HepG2 (cell line): ENCODE measurements around the gene ADM5. TPM values are rescaled to one million over a fixed set of nuclear protein-coding genes. Genes with fewer than 3 reads are reported as not detected.

ENCODE experiments used
- ATF7-NPFF ChIP-seq: sonication (generic); formaldehyde crosslinking; IDR thresholded peaks from 2 replicates; pipeline ENCODE4 v1.8.1; 2023; ENCODE audit warnings: mild to moderate bottlenecking, low read depth, missing genetic modification reagents, moderate library complexity
- GATAD1 ChIP-seq: IDR thresholded peaks from 2 replicates; pipeline ENCODE4 v1.6.1; 2016; ENCODE audit warnings: missing genetic modification reagents, missing compliant biosample characterization
- KDM6A ChIP-seq: IDR thresholded peaks from 2 replicates; pipeline ENCODE4 v1.6.1; 2016; ENCODE audit warnings: low read depth
- MTA1 ChIP-seq: sonication (generic); formaldehyde crosslinking; IDR thresholded peaks from 2 replicates; pipeline ENCODE4 v1.4.0; 2020; ENCODE audit warnings: missing genetic modification reagents, mild to moderate bottlenecking, borderline replicate concordance
- MYC ChIP-seq: sonication (generic); formaldehyde crosslinking; IDR thresholded peaks from 2 replicates; pipeline ENCODE4 v1.9.0; 2021; ENCODE audit warnings: missing genetic modification reagents, borderline replicate concordance
- RBFOX2 ChIP-seq: fragments of 200-400 bp; formaldehyde crosslinking; IDR thresholded peaks from 2 replicates; pipeline ENCODE4 v1.6.1; 2017; ENCODE audit warnings: low read depth, mild to moderate bottlenecking, low read length
- SNAI1 ChIP-seq: sonication (generic); formaldehyde crosslinking; IDR thresholded peaks from 2 replicates; pipeline ENCODE4 v1.5.0; 2020; ENCODE audit warnings: mild to moderate bottlenecking, missing genetic modification reagents, borderline replicate concordance
- ZFP82 ChIP-seq: sonication (generic); formaldehyde crosslinking; IDR thresholded peaks from 2 replicates; pipeline ENCODE4 v1.5.1; 2020; ENCODE audit warnings: mild to moderate bottlenecking, missing genetic modification reagents, borderline replicate concordance
- ZMAT3 ChIP-seq: sonication (generic); formaldehyde crosslinking; conservative IDR thresholded peaks from 2 replicates; pipeline ENCODE4 v1.7.0; 2021; ENCODE audit warnings: missing genetic modification reagents
- ZNF264 ChIP-seq: sonication (generic); formaldehyde crosslinking; IDR thresholded peaks from 2 replicates; pipeline ENCODE4 v1.4.0; 2020; ENCODE audit warnings: missing genetic modification reagents
- ZNF337 ChIP-seq: sonication (generic); formaldehyde crosslinking; IDR thresholded peaks from 2 replicates; pipeline ENCODE4 v1.5.1; 2020; ENCODE audit warnings: missing genetic modification reagents, low read depth, mild to moderate bottlenecking, borderline replicate concordance
- ZNF431 ChIP-seq: sonication (generic); formaldehyde crosslinking; IDR thresholded peaks from 2 replicates; pipeline ENCODE4 v1.9.0; 2022; ENCODE audit warnings: missing genetic modification reagents, low read depth, mild to moderate bottlenecking, borderline replicate concordance
- ZNF747 ChIP-seq: sonication (generic); formaldehyde crosslinking; IDR thresholded peaks from 2 replicates; pipeline ENCODE4 v1.8.1; 2023; ENCODE audit warnings: missing genetic modification reagents, mild to moderate bottlenecking, borderline replicate concordance
- polyA plus RNA-seq, 8 experiments: library from polyadenylated mRNA; depleted of rRNA in 3 of 8; stranded (reverse) in 7 of 8; unstranded in 1 of 8; fragments of >200 nt; fragmentation: Illumina TruSeq in 4 of 8; extraction: Trizol in 4 of 8; gene quantifications; 2 replicates each; pipeline versions ENCODE4 v1.2.1 to v1.2.3, GENCODE V29; 2011 to 2016; ENCODE audit warnings: low read depth in 4 of 8, missing spikeins in 1 of 8, mixed read lengths in 1 of 8; ENCODE audit not compliant: insufficient read depth in 1 of 8
- total RNA-seq, 5 experiments: library from RNA; depleted of rRNA; stranded (reverse); fragments of >200 nt; fragmentation: Illumina TruSeq; extraction: Trizol; gene quantifications; 2 replicates each; pipeline ENCODE4 v1.2.3, GENCODE V29; 2016; ENCODE audit warnings: low read depth in 1 of 5
- TF ChIP-seq, protein P1 (sequence below): sonication (generic); formaldehyde crosslinking; IDR thresholded peaks from 2 replicates; pipeline ENCODE4 v1.4.0; 2020; ENCODE audit warnings: missing genetic modification reagents
- TF ChIP-seq, protein P2 (sequence below): sonication (generic); formaldehyde crosslinking; IDR thresholded peaks from 2 replicates; pipeline ENCODE4 v1.5.1; 2020; ENCODE audit warnings: missing genetic modification reagents, mild to moderate bottlenecking, borderline replicate concordance
- TF ChIP-seq, protein P3 (sequence below): sonication (generic); formaldehyde crosslinking; IDR thresholded peaks from 2 replicates; pipeline ENCODE4 v1.5.1; 2020; ENCODE audit warnings: mild to moderate bottlenecking, missing genetic modification reagents, moderate library complexity
- TF ChIP-seq, protein P4 (sequence below): sonication (generic); formaldehyde crosslinking; IDR thresholded peaks from 2 replicates; pipeline ENCODE4 v1.8.1; 2023; ENCODE audit warnings: mild to moderate bottlenecking, missing genetic modification reagents, borderline replicate concordance
- TF ChIP-seq, protein P5 (sequence below): sonication (generic); formaldehyde crosslinking; IDR thresholded peaks from 2 replicates; pipeline ENCODE4 v1.5.1; 2020; ENCODE audit warnings: missing genetic modification reagents, mild to moderate bottlenecking, borderline replicate concordance

Gene ADM5
- total and polyA plus RNA-seq, 2 of the 13 experiments (the other 11 are each of a cell fraction or from before 2014, with no cell fraction given) = 2.7 to 4.1 TPM

DNA sequence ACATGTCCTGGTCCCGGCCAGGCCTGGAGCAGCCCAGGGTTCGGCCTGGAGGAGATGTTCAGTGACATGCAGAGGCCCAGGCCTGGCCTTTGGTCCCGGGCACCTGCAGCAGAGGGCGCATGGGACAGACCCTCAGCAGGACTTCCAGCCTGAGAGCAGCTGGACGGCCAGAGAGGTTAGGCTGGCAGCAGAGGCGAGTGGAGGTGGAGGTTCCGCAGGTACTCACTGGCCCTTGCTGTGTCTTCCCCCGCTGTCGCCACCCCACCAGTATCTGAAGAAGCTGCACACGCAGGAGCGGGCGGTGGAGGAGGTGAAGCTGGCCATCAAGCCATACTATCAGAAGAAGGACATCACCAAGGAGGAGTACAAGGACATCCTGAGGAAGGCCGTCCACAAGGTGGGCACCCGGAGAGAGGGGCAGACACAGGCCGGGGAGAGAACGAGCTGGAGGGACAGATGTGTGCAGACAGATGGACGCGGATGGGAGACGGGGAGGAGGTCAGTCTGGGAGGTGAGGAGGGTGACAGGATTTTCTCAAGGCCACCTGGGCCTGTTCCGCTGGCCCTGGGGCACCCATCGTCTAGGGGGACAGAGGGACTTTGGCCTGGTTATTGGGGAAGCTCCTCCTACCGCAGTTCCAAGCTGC lies 31.8 kb upstream of the ADM5 start (continued):
- TF ChIP-seq, protein P1, sequence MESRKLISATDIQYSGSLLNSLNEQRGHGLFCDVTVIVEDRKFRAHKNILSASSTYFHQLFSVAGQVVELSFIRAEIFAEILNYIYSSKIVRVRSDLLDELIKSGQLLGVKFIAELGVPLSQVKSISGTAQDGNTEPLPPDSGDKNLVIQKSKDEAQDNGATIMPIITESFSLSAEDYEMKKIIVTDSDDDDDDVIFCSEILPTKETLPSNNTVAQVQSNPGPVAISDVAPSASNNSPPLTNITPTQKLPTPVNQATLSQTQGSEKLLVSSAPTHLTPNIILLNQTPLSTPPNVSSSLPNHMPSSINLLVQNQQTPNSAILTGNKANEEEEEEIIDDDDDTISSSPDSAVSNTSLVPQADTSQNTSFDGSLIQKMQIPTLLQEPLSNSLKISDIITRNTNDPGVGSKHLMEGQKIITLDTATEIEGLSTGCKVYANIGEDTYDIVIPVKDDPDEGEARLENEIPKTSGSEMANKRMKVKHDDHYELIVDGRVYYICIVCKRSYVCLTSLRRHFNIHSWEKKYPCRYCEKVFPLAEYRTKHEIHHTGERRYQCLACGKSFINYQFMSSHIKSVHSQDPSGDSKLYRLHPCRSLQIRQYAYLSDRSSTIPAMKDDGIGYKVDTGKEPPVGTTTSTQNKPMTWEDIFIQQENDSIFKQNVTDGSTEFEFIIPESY = 0 out of 2 replicates have a peak, but pooled peaks have one; percentile 9
- TF ChIP-seq, protein P2, sequence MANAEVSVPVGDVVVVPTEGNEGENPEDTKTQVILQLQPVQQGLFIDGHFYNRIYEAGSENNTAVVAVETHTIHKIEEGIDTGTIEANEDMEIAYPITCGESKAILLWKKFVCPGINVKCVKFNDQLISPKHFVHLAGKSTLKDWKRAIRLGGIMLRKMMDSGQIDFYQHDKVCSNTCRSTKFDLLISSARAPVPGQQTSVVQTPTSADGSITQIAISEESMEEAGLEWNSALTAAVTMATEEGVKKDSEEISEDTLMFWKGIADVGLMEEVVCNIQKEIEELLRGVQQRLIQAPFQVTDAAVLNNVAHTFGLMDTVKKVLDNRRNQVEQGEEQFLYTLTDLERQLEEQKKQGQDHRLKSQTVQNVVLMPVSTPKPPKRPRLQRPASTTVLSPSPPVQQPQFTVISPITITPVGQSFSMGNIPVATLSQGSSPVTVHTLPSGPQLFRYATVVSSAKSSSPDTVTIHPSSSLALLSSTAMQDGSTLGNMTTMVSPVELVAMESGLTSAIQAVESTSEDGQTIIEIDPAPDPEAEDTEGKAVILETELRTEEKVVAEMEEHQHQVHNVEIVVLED (CRISPR knock-in tag) = no peak
- no peak for TF ChIP-seq ZNF337 (CRISPR knock-in tag)
- no peak for TF ChIP-seq KDM6A (CRISPR knock-in tag)
- peak; percentile 36; the same call in 1 of the 2 replicates for TF ChIP-seq MTA1
- TF ChIP-seq SNAI1 (CRISPR knock-in tag) = no peak
- TF ChIP-seq ZNF747 = no peak
- no peak for TF ChIP-seq ZMAT3
- TF ChIP-seq, protein P3, sequence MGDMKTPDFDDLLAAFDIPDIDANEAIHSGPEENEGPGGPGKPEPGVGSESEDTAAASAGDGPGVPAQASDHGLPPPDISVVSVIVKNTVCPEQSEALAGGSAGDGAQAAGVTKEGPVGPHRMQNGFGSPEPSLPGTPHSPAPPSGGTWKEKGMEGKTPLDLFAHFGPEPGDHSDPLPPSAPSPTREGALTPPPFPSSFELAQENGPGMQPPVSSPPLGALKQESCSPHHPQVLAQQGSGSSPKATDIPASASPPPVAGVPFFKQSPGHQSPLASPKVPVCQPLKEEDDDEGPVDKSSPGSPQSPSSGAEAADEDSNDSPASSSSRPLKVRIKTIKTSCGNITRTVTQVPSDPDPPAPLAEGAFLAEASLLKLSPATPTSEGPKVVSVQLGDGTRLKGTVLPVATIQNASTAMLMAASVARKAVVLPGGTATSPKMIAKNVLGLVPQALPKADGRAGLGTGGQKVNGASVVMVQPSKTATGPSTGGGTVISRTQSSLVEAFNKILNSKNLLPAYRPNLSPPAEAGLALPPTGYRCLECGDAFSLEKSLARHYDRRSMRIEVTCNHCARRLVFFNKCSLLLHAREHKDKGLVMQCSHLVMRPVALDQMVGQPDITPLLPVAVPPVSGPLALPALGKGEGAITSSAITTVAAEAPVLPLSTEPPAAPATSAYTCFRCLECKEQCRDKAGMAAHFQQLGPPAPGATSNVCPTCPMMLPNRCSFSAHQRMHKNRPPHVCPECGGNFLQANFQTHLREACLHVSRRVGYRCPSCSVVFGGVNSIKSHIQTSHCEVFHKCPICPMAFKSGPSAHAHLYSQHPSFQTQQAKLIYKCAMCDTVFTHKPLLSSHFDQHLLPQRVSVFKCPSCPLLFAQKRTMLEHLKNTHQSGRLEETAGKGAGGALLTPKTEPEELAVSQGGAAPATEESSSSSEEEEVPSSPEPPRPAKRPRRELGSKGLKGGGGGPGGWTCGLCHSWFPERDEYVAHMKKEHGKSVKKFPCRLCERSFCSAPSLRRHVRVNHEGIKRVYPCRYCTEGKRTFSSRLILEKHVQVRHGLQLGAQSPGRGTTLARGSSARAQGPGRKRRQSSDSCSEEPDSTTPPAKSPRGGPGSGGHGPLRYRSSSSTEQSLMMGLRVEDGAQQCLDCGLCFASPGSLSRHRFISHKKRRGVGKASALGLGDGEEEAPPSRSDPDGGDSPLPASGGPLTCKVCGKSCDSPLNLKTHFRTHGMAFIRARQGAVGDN (CRISPR knock-in tag) = 0 out of 2 replicates have a peak, but pooled peaks have one; percentile 17
- peak; percentile 53 for TF ChIP-seq RBFOX2
- TF ChIP-seq, protein P4, sequence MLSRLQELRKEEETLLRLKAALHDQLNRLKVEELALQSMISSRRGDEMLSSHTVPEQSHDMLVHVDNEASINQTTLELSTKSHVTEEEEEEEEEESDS (CRISPR knock-in tag) = no peak
- TF ChIP-seq ATF7-NPFF (CRISPR knock-in tag) = no peak
- no peak for TF ChIP-seq ZFP82
- no peak for TF ChIP-seq GATAD1
- no peak for TF ChIP-seq MYC (CRISPR knock-in tag)
- TF ChIP-seq ZNF431 = no peak
- TF ChIP-seq ZNF264 (CRISPR knock-in tag) = no peak
- TF ChIP-seq, protein P5, sequence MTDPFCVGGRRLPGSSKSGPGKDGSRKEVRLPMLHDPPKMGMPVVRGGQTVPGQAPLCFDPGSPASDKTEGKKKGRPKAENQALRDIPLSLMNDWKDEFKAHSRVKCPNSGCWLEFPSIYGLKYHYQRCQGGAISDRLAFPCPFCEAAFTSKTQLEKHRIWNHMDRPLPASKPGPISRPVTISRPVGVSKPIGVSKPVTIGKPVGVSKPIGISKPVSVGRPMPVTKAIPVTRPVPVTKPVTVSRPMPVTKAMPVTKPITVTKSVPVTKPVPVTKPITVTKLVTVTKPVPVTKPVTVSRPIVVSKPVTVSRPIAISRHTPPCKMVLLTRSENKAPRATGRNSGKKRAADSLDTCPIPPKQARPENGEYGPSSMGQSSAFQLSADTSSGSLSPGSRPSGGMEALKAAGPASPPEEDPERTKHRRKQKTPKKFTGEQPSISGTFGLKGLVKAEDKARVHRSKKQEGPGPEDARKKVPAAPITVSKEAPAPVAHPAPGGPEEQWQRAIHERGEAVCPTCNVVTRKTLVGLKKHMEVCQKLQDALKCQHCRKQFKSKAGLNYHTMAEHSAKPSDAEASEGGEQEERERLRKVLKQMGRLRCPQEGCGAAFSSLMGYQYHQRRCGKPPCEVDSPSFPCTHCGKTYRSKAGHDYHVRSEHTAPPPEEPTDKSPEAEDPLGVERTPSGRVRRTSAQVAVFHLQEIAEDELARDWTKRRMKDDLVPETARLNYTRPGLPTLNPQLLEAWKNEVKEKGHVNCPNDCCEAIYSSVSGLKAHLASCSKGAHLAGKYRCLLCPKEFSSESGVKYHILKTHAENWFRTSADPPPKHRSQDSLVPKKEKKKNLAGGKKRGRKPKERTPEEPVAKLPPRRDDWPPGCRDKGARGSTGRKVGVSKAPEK (CRISPR knock-in tag) = no peak
